Nephron progenitor cell (in vitro differentiated cells): ENCODE measurements around the gene DDX17.
A peak's percentile ranks its signal among the peaks of the same experiment; 100 is the strongest.

Experiments
- DNase-seq: peaks from one replicate; pipeline ENCODE4 v3.0.0; 2021
- H3K27ac Mint-ChIP-seq: 2 replicates; pipeline ENCODE4 v1.8.0; 2021; ENCODE audit warnings: mild to moderate bottlenecking, moderate library complexity, mixed read lengths
- H3K27me3 Mint-ChIP-seq: 2 replicates; pipeline ENCODE4 v1.8.0; 2021; ENCODE audit warnings: mild to moderate bottlenecking, low read depth, mixed read lengths; ENCODE audit not compliant: poor library complexity
- H3K36me3 Mint-ChIP-seq: 2 replicates; pipeline ENCODE4 v1.8.0; 2021; ENCODE audit warnings: low read depth, mixed read lengths
- H3K4me1 Mint-ChIP-seq: 2 replicates; pipeline ENCODE4 v1.8.0; 2021; ENCODE audit warnings: mixed read lengths
- H3K4me3 Mint-ChIP-seq: 2 replicates; pipeline ENCODE4 v1.8.0; 2021; ENCODE audit warnings: mild to moderate bottlenecking, moderate library complexity, mixed read lengths
- H3K9me3 Mint-ChIP-seq: 2 replicates; pipeline ENCODE4 v1.8.0; 2021; ENCODE audit warnings: mild to moderate bottlenecking, moderate library complexity, mixed read lengths
- CTCF ChIP-seq: fragments of 200-600 bp; sonication (generic); IDR thresholded peaks from 2 replicates; pipeline ENCODE4 v1.5.0; 2021; ENCODE audit warnings: antibody characterized with exemption

The DDX17 gene

GRCh38 chr22:38506118-38506962, at the start of gene DDX17:
TSS of gene DDX17 (minus strand) at chr22:38506311.
- DNase-seq: peak; percentile 94
- H3K27me3 Mint-ChIP-seq: peaks cover 2% of the 10 kb centered on the region
- H3K9me3 Mint-ChIP-seq: no peaks in the 10 kb centered on the region
- H3K4me1 Mint-ChIP-seq: peaks cover 61% of the 10 kb centered on the region
- H3K36me3 Mint-ChIP-seq: peaks cover 41% of the 10 kb centered on the region
- peak within 1 kb of the TSS; percentile 100 for H3K27ac Mint-ChIP-seq
- no peak for TF ChIP-seq CTCF
- H3K4me3 Mint-ChIP-seq: peak within 1 kb of the TSS; percentile 99

GRCh38 chr22:38554281-38554680, 48.2 kb upstream of the DDX17 start:
- TF ChIP-seq CTCF: no peak
- no peak for DNase-seq
- Mint-ChIP-seq H3K4me3 (no peak overlapping the region), H3K27ac (no peak overlapping the region), H3K9me3 (no peaks in the 10 kb centered on the region), H3K4me1 (no peaks in the 10 kb centered on the region), H3K36me3 (no peaks in the 10 kb centered on the region), H3K27me3 (no peaks in the 10 kb centered on the region)

- no peak for TF ChIP-seq CTCF
- H3K27me3 Mint-ChIP-seq: peaks cover 3% of the 10 kb centered on the region
- no peak for DNase-seq
- peaks cover 10% of the 10 kb centered on the region for H3K4me1 Mint-ChIP-seq
- peak overlapping the region; percentile 70 for H3K27ac Mint-ChIP-seq
- no peak overlapping the region for H3K4me3 Mint-ChIP-seq
- H3K36me3 Mint-ChIP-seq: peaks cover 1% of the 10 kb centered on the region
- peaks cover 2% of the 10 kb centered on the region for H3K9me3 Mint-ChIP-seq
These were observed 43.2 kb upstream of the DDX17 start for GRCh38 chr22:38549101-38549894.

GRCh38 chr22:38540701-38541100, 34.6 kb upstream of the DDX17 start:
- peaks cover 34% of the 10 kb centered on the region for H3K9me3 Mint-ChIP-seq
- H3K4me3 Mint-ChIP-seq: no peak overlapping the region
- peaks cover 37% of the 10 kb centered on the region for H3K36me3 Mint-ChIP-seq
- H3K27me3 Mint-ChIP-seq: peaks cover 8% of the 10 kb centered on the region
- H3K4me1 Mint-ChIP-seq: no peaks in the 10 kb centered on the region
- DNase-seq: no peak
- no peak for TF ChIP-seq CTCF
- H3K27ac Mint-ChIP-seq: no peak overlapping the region

- Mint-ChIP-seq H3K4me3 (no peak overlapping the region), H3K4me1 (no peaks in the 10 kb centered on the region), H3K27ac (peak overlapping the region; percentile 66), H3K27me3 (no peaks in the 10 kb centered on the region), H3K9me3 (no peaks in the 10 kb centered on the region), H3K36me3 (no peaks in the 10 kb centered on the region)
- no peak for DNase-seq
- no peak for TF ChIP-seq CTCF
These were observed 25.3 kb upstream of the DDX17 start for GRCh38 chr22:38531251-38531938.
